ENCODE results near the gene TRAPPC10.
"Not testable (repeated sequence)": the region's sequence is repeated elsewhere in the genome, so short reads cannot be mapped to it uniquely, and the experiment has no call there.

TRAPPC10 gene

DNA sequence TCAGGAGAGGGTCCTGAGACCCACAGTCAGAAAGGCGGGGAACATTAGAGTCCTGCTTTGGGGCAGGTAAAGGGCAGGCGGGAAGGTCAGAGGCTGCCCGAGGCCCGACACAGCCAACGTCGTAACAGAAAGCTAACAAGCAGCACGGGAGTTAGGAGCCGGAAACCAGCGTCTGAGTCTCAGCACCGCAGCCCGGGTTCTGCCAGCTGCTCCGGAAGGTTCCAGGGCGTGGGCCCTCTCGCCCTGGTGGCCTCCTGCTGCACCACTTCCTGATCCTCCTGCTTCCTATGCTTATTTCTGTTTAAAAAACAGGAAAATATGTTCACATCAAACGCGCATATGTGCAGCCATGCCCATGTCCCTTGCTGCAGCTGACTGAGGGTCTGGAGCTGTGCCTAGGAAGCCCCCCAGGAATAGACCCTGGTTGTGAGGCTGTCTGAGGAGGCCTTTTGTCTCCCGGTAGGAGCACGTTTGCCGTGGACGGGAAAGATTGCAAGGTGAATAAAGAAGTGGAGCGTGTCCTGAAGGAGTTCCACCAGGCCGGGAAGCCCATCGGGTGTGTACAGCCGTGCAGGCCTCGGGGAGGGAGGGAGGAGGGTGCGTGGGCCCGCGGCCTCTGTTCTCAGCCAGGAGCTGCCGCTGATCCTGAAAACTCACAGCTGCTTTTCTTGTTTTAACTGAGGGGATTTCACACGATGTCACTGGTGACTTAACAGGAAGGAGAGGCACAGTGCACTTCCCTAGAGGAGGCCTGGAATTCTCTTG, 127.9 kb downstream of the TRAPPC10 start:
- not testable (repeated sequence) for H2BK120ac ChIP-seq (ENCODE audit: insufficient read depth, low read length, poor library complexity); H2AK5ac ChIP-seq (ENCODE audit: low read length); H3K4me2 ChIP-seq (ENCODE audit: low read length); H3K23ac ChIP-seq (ENCODE audit: low read length); DNase-seq; H4K91ac ChIP-seq (ENCODE audit: low read depth, low read length); H3K9ac ChIP-seq (ENCODE audit: low read length); H3K36me3 ChIP-seq (ENCODE audit: control insufficient read depth in 1 of 2, insufficient read depth in 2 of 2, low read length in 2 of 2); H3K4ac ChIP-seq (ENCODE audit: low read depth, low read length); H2AFZ ChIP-seq (ENCODE audit: insufficient read depth, low read length, poor library complexity); H2BK5ac ChIP-seq (ENCODE audit: low read depth, low read length, poor library complexity); H3K27me3 ChIP-seq (ENCODE audit: insufficient read depth, low read length); H3K14ac ChIP-seq (ENCODE audit: low read length); H3K4me3 ChIP-seq (ENCODE audit: low read depth, low read length); H3K79me2 ChIP-seq (ENCODE audit: control insufficient read depth, insufficient read depth, low read length, poor library complexity); H3K9me3 ChIP-seq (ENCODE audit: insufficient read depth, low read depth, low read length); H3K4me1 ChIP-seq (ENCODE audit: control insufficient read depth in 1 of 2, insufficient read depth in 2 of 2, low read length in 2 of 2); H3K79me1 ChIP-seq (ENCODE audit: low read length); H3K18ac ChIP-seq (ENCODE audit: low read length); H3K27ac ChIP-seq (ENCODE audit: low read depth, low read length); H2BK12ac ChIP-seq (ENCODE audit: low read length); H4K8ac ChIP-seq (ENCODE audit: low read depth, low read length); H4K12ac ChIP-seq (ENCODE audit: low read depth, low read length)
- WGBS (ENCODE audit: extremely low coverage, insufficient coverage, insufficient read length): no CpG with 5 or more reads among the region's 30 CpGs

DNA sequence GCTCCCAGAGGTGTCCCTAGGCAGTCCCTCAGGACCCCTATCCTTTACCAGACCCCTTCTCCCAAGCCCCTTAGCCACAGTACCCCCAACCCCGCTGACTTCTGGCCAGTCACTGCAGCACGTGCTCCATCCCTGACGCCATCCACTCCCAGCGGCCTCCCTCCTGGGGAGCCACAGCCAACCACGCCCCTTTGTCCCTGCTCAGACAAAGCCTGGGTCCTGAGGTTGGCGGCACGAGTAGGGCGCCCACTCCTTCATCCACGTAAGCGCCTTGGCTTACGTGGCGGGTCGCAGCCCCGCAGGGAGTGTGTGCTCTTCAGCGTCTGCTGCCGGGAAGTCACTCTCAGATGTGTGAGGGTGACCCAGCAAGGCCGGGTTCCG, 128.4 kb downstream of the TRAPPC10 start:
- H3K4ac ChIP-seq (ENCODE audit: low read depth, low read length); H3K4me2 ChIP-seq (ENCODE audit: low read length); H3K9me3 ChIP-seq (ENCODE audit: insufficient read depth, low read depth, low read length); H3K4me3 ChIP-seq (ENCODE audit: low read depth, low read length); DNase-seq; H3K79me2 ChIP-seq (ENCODE audit: control insufficient read depth, insufficient read depth, low read length, poor library complexity); H3K27ac ChIP-seq (ENCODE audit: low read depth, low read length); H4K12ac ChIP-seq (ENCODE audit: low read depth, low read length); H2BK120ac ChIP-seq (ENCODE audit: insufficient read depth, low read length, poor library complexity); H3K4me1 ChIP-seq (ENCODE audit: control insufficient read depth in 1 of 2, insufficient read depth in 2 of 2, low read length in 2 of 2); H3K23ac ChIP-seq (ENCODE audit: low read length); H3K18ac ChIP-seq (ENCODE audit: low read length); H3K79me1 ChIP-seq (ENCODE audit: low read length); H3K14ac ChIP-seq (ENCODE audit: low read length); H3K36me3 ChIP-seq (ENCODE audit: control insufficient read depth in 1 of 2, insufficient read depth in 2 of 2, low read length in 2 of 2); H3K9ac ChIP-seq (ENCODE audit: low read length); H3K27me3 ChIP-seq (ENCODE audit: insufficient read depth, low read length); H2AK5ac ChIP-seq (ENCODE audit: low read length); H2BK12ac ChIP-seq (ENCODE audit: low read length); H4K91ac ChIP-seq (ENCODE audit: low read depth, low read length); H2AFZ ChIP-seq (ENCODE audit: insufficient read depth, low read length, poor library complexity); H2BK5ac ChIP-seq (ENCODE audit: low read depth, low read length, poor library complexity); H4K8ac ChIP-seq (ENCODE audit: low read depth, low read length): not testable (repeated sequence)
- WGBS (ENCODE audit: extremely low coverage, insufficient coverage, insufficient read length): no CpG with 5 or more reads among the region's 18 CpGs

DNA sequence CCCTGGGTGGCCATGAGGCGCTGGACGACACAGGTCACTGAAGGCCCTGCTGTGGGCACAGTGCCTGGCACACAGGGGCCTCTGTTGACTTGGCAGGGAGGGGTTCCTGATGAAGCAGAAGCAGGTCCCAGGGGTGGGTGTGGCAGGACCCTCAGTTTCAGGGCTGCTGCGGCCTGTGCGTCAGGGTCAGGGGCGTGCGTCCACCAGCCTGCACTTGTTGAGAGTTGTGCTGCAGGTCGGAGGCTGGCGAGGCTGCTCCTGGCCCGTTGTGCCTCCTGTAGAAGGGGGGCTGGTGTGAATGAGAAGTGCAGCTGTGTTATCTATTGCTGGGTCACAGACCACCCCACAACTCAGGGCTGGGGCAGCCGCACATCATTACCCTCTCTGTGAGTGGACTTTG, 130.4 kb downstream of the TRAPPC10 start:
- not testable (repeated sequence) for H3K9ac ChIP-seq (ENCODE audit: low read length); H3K27me3 ChIP-seq (ENCODE audit: insufficient read depth, low read length); H3K14ac ChIP-seq (ENCODE audit: low read length); H2BK120ac ChIP-seq (ENCODE audit: insufficient read depth, low read length, poor library complexity); H3K9me3 ChIP-seq (ENCODE audit: insufficient read depth, low read depth, low read length); H3K79me1 ChIP-seq (ENCODE audit: low read length); H2AFZ ChIP-seq (ENCODE audit: insufficient read depth, low read length, poor library complexity); H3K4me1 ChIP-seq (ENCODE audit: control insufficient read depth in 1 of 2, insufficient read depth in 2 of 2, low read length in 2 of 2); DNase-seq; H4K91ac ChIP-seq (ENCODE audit: low read depth, low read length); H2AK5ac ChIP-seq (ENCODE audit: low read length); H3K36me3 ChIP-seq (ENCODE audit: control insufficient read depth in 1 of 2, insufficient read depth in 2 of 2, low read length in 2 of 2); H2BK12ac ChIP-seq (ENCODE audit: low read length); H3K4me3 ChIP-seq (ENCODE audit: low read depth, low read length); H3K18ac ChIP-seq (ENCODE audit: low read length); H3K4me2 ChIP-seq (ENCODE audit: low read length); H3K23ac ChIP-seq (ENCODE audit: low read length); H4K12ac ChIP-seq (ENCODE audit: low read depth, low read length); H4K8ac ChIP-seq (ENCODE audit: low read depth, low read length); H3K27ac ChIP-seq (ENCODE audit: low read depth, low read length); H3K4ac ChIP-seq (ENCODE audit: low read depth, low read length); H2BK5ac ChIP-seq (ENCODE audit: low read depth, low read length, poor library complexity); H3K79me2 ChIP-seq (ENCODE audit: control insufficient read depth, insufficient read depth, low read length, poor library complexity)
- WGBS (ENCODE audit: extremely low coverage, insufficient coverage, insufficient read length): no CpG with 5 or more reads among the region's 10 CpGs

DNA sequence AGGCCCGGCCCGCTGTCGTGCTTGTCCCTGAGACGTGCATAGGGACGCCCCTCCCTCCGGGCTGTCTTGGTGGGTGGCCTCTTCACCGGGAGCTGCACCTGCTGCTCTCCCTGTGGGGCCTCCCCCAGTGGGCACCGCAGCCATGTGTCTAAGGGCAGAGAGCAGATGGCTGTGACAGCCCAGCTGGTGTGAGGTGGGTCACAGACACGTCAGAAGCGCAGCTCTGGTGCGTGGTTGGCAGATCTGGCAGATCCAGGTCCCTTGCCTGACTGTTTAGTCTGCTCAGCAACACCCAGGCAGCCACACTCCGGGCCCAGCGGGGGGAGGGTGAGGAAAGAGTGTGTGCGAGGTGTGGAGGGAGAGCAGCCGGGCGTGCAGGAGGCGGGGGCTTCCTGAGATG, 131.3 kb downstream of the TRAPPC10 start:
- not testable (repeated sequence) for H2BK5ac ChIP-seq (ENCODE audit: low read depth, low read length, poor library complexity); H2AFZ ChIP-seq (ENCODE audit: insufficient read depth, low read length, poor library complexity); H3K9ac ChIP-seq (ENCODE audit: low read length); H2BK12ac ChIP-seq (ENCODE audit: low read length); H4K91ac ChIP-seq (ENCODE audit: low read depth, low read length); H4K8ac ChIP-seq (ENCODE audit: low read depth, low read length); H3K14ac ChIP-seq (ENCODE audit: low read length); H2BK120ac ChIP-seq (ENCODE audit: insufficient read depth, low read length, poor library complexity); H3K18ac ChIP-seq (ENCODE audit: low read length); H3K79me1 ChIP-seq (ENCODE audit: low read length); H3K9me3 ChIP-seq (ENCODE audit: insufficient read depth, low read depth, low read length); H2AK5ac ChIP-seq (ENCODE audit: low read length); H4K12ac ChIP-seq (ENCODE audit: low read depth, low read length); H3K23ac ChIP-seq (ENCODE audit: low read length); H3K4me2 ChIP-seq (ENCODE audit: low read length); H3K79me2 ChIP-seq (ENCODE audit: control insufficient read depth, insufficient read depth, low read length, poor library complexity); H3K4me1 ChIP-seq (ENCODE audit: control insufficient read depth in 1 of 2, insufficient read depth in 2 of 2, low read length in 2 of 2); H3K4ac ChIP-seq (ENCODE audit: low read depth, low read length); H3K27ac ChIP-seq (ENCODE audit: low read depth, low read length); H3K4me3 ChIP-seq (ENCODE audit: low read depth, low read length); H3K36me3 ChIP-seq (ENCODE audit: control insufficient read depth in 1 of 2, insufficient read depth in 2 of 2, low read length in 2 of 2); H3K27me3 ChIP-seq (ENCODE audit: insufficient read depth, low read length); DNase-seq
- WGBS (ENCODE audit: extremely low coverage, insufficient coverage, insufficient read length): no CpG with 5 or more reads among the region's 17 CpGs

Data from trophoblast cell (in vitro differentiated cells and primary cell).